ENCODE data around the gene MYO1G. TPM values are rescaled to one million over a fixed set of nuclear protein-coding genes. Genes with fewer than 3 reads are reported as not detected.
A peak's percentile ranks its signal among the peaks of the same experiment; 100 is the strongest.

The MYO1G gene
- total RNA-seq, 2 experiments from 2014 or later, result 155 to 157 TPM

GRCh38 chr7:44981035-44981706 lies 2.4 kb upstream of the MYO1G start:
- Histone ChIP-seq H3K36me3 (ENCODE audit: insufficient read depth, low read length) (peaks cover 44% of the 10 kb centered on the region), H3K4me1 (ENCODE audit: insufficient read depth, low read length) (peaks cover 90% of the 10 kb centered on the region), H3K27ac (ENCODE audit: low read depth in 1 of 2, low read length in 2 of 2) (peak overlapping the region; percentile 90 to 92), H3K4me3 (ENCODE audit: low read length) (no peak overlapping the region), H3K27me3 (ENCODE audit: control insufficient read depth in 1 of 2, insufficient read depth in 2 of 2, low read length in 2 of 2) (no peaks in the 10 kb centered on the region), H3K9me3 (ENCODE audit: control insufficient read depth in 1 of 2, insufficient read depth in 1 of 2, low read length in 2 of 2) (no peaks in the 10 kb centered on the region)
- CTCF ChIA-PET, result interaction anchor here (1.4 to 1.6 kb wide), 2 partner anchors 20 to 124 kb away, joined by 4 to 5 read pairs; no protein-coding TSS in a partner anchor
- Mint-ChIP-seq H3K4me3 (peak overlapping the region; percentile 79), H3K27ac (peak overlapping the region; percentile 95), H3K4me1 (ENCODE audit: low read depth) (peaks cover 94% of the 10 kb centered on the region), H3K27me3 (no peaks in the 10 kb centered on the region), H3K36me3 (ENCODE audit: low read depth) (peaks cover 69% of the 10 kb centered on the region), H3K9me3 (no peaks in the 10 kb centered on the region)
- no peak for ATAC-seq (ENCODE audit: poor library complexity)
- POLR2A ChIA-PET, result interaction anchor here (6.4 to 16.1 kb wide), 2 partner anchors 20 to 50 kb away, joined by 104 to 321 read pairs; partner anchors contain the start of gene CCM2
- TF ChIP-seq, protein P1, sequence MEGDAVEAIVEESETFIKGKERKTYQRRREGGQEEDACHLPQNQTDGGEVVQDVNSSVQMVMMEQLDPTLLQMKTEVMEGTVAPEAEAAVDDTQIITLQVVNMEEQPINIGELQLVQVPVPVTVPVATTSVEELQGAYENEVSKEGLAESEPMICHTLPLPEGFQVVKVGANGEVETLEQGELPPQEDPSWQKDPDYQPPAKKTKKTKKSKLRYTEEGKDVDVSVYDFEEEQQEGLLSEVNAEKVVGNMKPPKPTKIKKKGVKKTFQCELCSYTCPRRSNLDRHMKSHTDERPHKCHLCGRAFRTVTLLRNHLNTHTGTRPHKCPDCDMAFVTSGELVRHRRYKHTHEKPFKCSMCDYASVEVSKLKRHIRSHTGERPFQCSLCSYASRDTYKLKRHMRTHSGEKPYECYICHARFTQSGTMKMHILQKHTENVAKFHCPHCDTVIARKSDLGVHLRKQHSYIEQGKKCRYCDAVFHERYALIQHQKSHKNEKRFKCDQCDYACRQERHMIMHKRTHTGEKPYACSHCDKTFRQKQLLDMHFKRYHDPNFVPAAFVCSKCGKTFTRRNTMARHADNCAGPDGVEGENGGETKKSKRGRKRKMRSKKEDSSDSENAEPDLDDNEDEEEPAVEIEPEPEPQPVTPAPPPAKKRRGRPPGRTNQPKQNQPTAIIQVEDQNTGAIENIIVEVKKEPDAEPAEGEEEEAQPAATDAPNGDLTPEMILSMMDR (IDR thresholded peaks at IDR 0.05), result no peak
- DNase-seq, result peak in 2 of 14 experiments; percentile 52
- intact Hi-C loops (cut with DNase I, micrococcal nuclease), result loop anchor here in 1 of 2 experiments (10.0 kb wide), 1 partner anchor 396 kb away; the partner anchor contains the start of gene TMED4

GRCh38 chr7:44980393-44981034 lies 1.7 kb upstream of the MYO1G start:
- H3K36me3 Mint-ChIP-seq (ENCODE audit: low read depth), result peaks cover 68% of the 10 kb centered on the region
- H3K27ac Mint-ChIP-seq, result peak overlapping the region; percentile 95
- intact Hi-C loops (cut with DNase I, micrococcal nuclease), result loop anchor here in 1 of 2 experiments (10.0 kb wide), 1 partner anchor 396 kb away; the partner anchor contains the start of gene TMED4

More at GRCh38 chr7:44980393-44981034, 1.7 kb upstream of the MYO1G start:
- H3K9me3 ChIP-seq (ENCODE audit: control insufficient read depth in 1 of 2, insufficient read depth in 1 of 2, low read length in 2 of 2), result no peaks in the 10 kb centered on the region
- Mint-ChIP-seq H3K9me3 (no peaks in the 10 kb centered on the region), H3K4me3 (peak overlapping the region; percentile 79), H3K27me3 (no peaks in the 10 kb centered on the region), H3K4me1 (ENCODE audit: low read depth) (peaks cover 90% of the 10 kb centered on the region)
- peak in 6 of 14 experiments; percentile 45 to 91 (median 72) for DNase-seq
- peak; percentile 19 for ATAC-seq (ENCODE audit: poor library complexity)
- peaks cover 90% of the 10 kb centered on the region for H3K4me1 ChIP-seq (ENCODE audit: insufficient read depth, low read length)
- ChIA-PET POLR2A (interaction anchor here (6.4 to 16.1 kb wide), 2 partner anchors 21 to 51 kb away, joined by 104 to 321 read pairs; partner anchors contain the start of gene CCM2), CTCF (interaction anchor here (1.4 to 1.7 kb wide), 3 partner anchors 19 to 155 kb away, joined by 4 to 7 read pairs (median 6); partner anchors contain the start of gene CCM2)
- H3K36me3 ChIP-seq (ENCODE audit: insufficient read depth, low read length), result peaks cover 47% of the 10 kb centered on the region
- no peaks in the 10 kb centered on the region for H3K27me3 ChIP-seq (ENCODE audit: control insufficient read depth in 1 of 2, insufficient read depth in 2 of 2, low read length in 2 of 2)
- H3K4me3 ChIP-seq (ENCODE audit: low read length), result no peak overlapping the region
- peak overlapping the region; percentile 90 to 92 for H3K27ac ChIP-seq (ENCODE audit: low read depth in 1 of 2, low read length in 2 of 2)
- TF ChIP-seq, protein P1 (IDR thresholded peaks at IDR 0.05), result no peak
